SW 1271 (cell line): ENCODE results near the gene MAN2A1.

Source experiments
- DNase-seq, 2 experiments: peaks; one replicate each; lab custom pipeline; 2025; lab: John Stamatoyannopoulos, UW

MAN2A1 gene

GRCh38 chr5:109707531-109707930, 17.8 kb downstream of the MAN2A1 start:
- no peak for DNase-seq

- DNase-seq = no peak
Observed at GRCh38 chr5:109708813-109709212, 19.1 kb downstream of the MAN2A1 start.

GRCh38 chr5:109709225-109709624, 19.5 kb downstream of the MAN2A1 start:
- no peak for DNase-seq

- DNase-seq = no peak
Observed at GRCh38 chr5:109711673-109712072, 21.9 kb downstream of the MAN2A1 start.

GRCh38 chr5:109713453-109713852, 23.7 kb downstream of the MAN2A1 start:
- DNase-seq = no peak

- no peak for DNase-seq
Observed at GRCh38 chr5:109714592-109714991, 24.9 kb downstream of the MAN2A1 start.

- no peak for DNase-seq
Observed at GRCh38 chr5:109718216-109718615, 28.5 kb downstream of the MAN2A1 start.

- no peak for DNase-seq
Observed at GRCh38 chr5:109718632-109719031, 28.9 kb downstream of the MAN2A1 start.

- no peak for DNase-seq
Observed at GRCh38 chr5:109719978-109720377, 30.3 kb downstream of the MAN2A1 start.

GRCh38 chr5:109721741-109722140, 32.0 kb downstream of the MAN2A1 start:
- DNase-seq = no peak

GRCh38 chr5:109723606-109724005, 33.9 kb downstream of the MAN2A1 start:
- no peak for DNase-seq

GRCh38 chr5:109725135-109725534, 35.4 kb downstream of the MAN2A1 start:
- DNase-seq = no peak

- peak in 1 of 2 experiments; percentile 71 for DNase-seq
Observed at GRCh38 chr5:109739741-109740728, 50.3 kb downstream of the MAN2A1 start.

GRCh38 chr5:109740966-109741365, 51.2 kb downstream of the MAN2A1 start:
- DNase-seq = no peak

- no peak for DNase-seq
Observed at GRCh38 chr5:109741390-109741789, 51.7 kb downstream of the MAN2A1 start.

GRCh38 chr5:109743041-109743531, 53.4 kb downstream of the MAN2A1 start:
- DNase-seq = peak in 1 of 2 experiments; percentile 56

GRCh38 chr5:109743770-109744212, 54.1 kb downstream of the MAN2A1 start:
- DNase-seq = peak; percentile 95 to 97

GRCh38 chr5:109744261-109744660, 54.5 kb downstream of the MAN2A1 start:
- DNase-seq = no peak

- peak in 1 of 2 experiments; percentile 22 for DNase-seq
Observed at GRCh38 chr5:109748546-109748945, 58.8 kb downstream of the MAN2A1 start.

- DNase-seq = no peak
Observed at GRCh38 chr5:109750463-109750862, 60.7 kb downstream of the MAN2A1 start.

GRCh38 chr5:109753279-109753678, 63.6 kb downstream of the MAN2A1 start:
- no peak for DNase-seq

- no peak for DNase-seq
Observed at GRCh38 chr5:109754319-109754718, 64.6 kb downstream of the MAN2A1 start.

- no peak for DNase-seq
Observed at GRCh38 chr5:109755761-109756160, 66.0 kb downstream of the MAN2A1 start.
